ENCODE data around the gene B4GALT4. TPM values are rescaled to one million over a fixed set of nuclear protein-coding genes. Genes with fewer than 3 reads are reported as not detected.
"Not testable (repeated sequence)": the region's sequence is repeated elsewhere in the genome, so short reads cannot be mapped to it uniquely, and the experiment has no call there.

B4GALT4 gene
- total RNA-seq, 3 donors from 2014 or later: 13.9 to 20.3 (median 14.2) TPM

- H3K4me1 Mint-ChIP-seq (ENCODE audit: low read depth): no peaks in the 10 kb centered on the region
- DNase-seq: no peak
- H3K36me3 Mint-ChIP-seq (ENCODE audit: insufficient read depth): no peaks in the 10 kb centered on the region
- no peaks in the 10 kb centered on the region for H3K27me3 Mint-ChIP-seq (ENCODE audit: low read depth)
- H3K4me3 Mint-ChIP-seq: no peak overlapping the region
- H3K9me3 Mint-ChIP-seq: no peaks in the 10 kb centered on the region
- ATAC-seq: no peak
These were observed 69.9 kb downstream of the B4GALT4 start for GRCh38 chr3:119170821-119171220.

GRCh38 chr3:119164745-119165144, 75.9 kb downstream of the B4GALT4 start:
- not testable (repeated sequence) for ATAC-seq; H3K4me3 Mint-ChIP-seq; DNase-seq; H3K9me3 Mint-ChIP-seq; H3K27me3 Mint-ChIP-seq (ENCODE audit: low read depth); H3K36me3 Mint-ChIP-seq (ENCODE audit: insufficient read depth); H3K4me1 Mint-ChIP-seq (ENCODE audit: low read depth)

Other genes with a start within 250 kb of the B4GALT4 start
- gene IGSF11, start 206.0 kb downstream of the B4GALT4 start, total RNA-seq: not detected
- gene TEX55, start 94.7 kb downstream of the B4GALT4 start, total RNA-seq: not detected
- gene UPK1B, start 67.3 kb downstream of the B4GALT4 start, total RNA-seq: not detected
- gene ARHGAP31, start 53.5 kb upstream of the B4GALT4 start, total RNA-seq: 10 to 100 TPM; 16.0 to 22.0 (median 17.2) TPM
- 10 to 100 TPM; 44.2 to 53.2 (median 45.4) TPM for gene TMEM39A, start 222.7 kb upstream of the B4GALT4 start, total RNA-seq
- 10 to 100 TPM; 16.4 to 22.4 (median 17.5) TPM for gene POGLUT1, start 228.1 kb upstream of the B4GALT4 start, total RNA-seq

Data from activated T-cell treated with anti-CD3 and anti-CD28 coated beads, Interleukin-2, amount 50 U/mL, for 4 hours (primary cell).